NB4 (cell line): ENCODE data around the gene EBF3.

Experiments used
- DNase-seq: peaks from one replicate; pipeline ENCODE4 v3.0.0; 2010; ENCODE audit warnings: low read depth
- H3K4me3 ChIP-seq: one replicate; pipeline ENCODE4 v1.5.1; 2011; ENCODE audit warnings: mild to moderate bottlenecking, low read depth, low read length, moderate library complexity
- CTCF ChIP-seq: IDR thresholded peaks from one replicate; pipeline ENCODE4 v1.5.1; 2012; ENCODE audit warnings: low read depth, low read length
- MYC ChIP-seq: IDR thresholded peaks from 2 replicates; pipeline ENCODE4 v1.6.1; 2011; ENCODE audit warnings: low read depth, low read length
- POLR2A ChIP-seq: IDR thresholded peaks from 2 replicates; pipeline ENCODE4 v1.6.1; 2011; ENCODE audit warnings: mild to moderate bottlenecking; ENCODE audit not compliant: insufficient read length; ENCODE audit errors: extremely low read depth
- TF ChIP-seq, protein P1 (sequence below): IDR thresholded peaks from 2 replicates; pipeline ENCODE4 v1.6.1; 2011; ENCODE audit warnings: low read depth, low read length

The EBF3 gene

DNA sequence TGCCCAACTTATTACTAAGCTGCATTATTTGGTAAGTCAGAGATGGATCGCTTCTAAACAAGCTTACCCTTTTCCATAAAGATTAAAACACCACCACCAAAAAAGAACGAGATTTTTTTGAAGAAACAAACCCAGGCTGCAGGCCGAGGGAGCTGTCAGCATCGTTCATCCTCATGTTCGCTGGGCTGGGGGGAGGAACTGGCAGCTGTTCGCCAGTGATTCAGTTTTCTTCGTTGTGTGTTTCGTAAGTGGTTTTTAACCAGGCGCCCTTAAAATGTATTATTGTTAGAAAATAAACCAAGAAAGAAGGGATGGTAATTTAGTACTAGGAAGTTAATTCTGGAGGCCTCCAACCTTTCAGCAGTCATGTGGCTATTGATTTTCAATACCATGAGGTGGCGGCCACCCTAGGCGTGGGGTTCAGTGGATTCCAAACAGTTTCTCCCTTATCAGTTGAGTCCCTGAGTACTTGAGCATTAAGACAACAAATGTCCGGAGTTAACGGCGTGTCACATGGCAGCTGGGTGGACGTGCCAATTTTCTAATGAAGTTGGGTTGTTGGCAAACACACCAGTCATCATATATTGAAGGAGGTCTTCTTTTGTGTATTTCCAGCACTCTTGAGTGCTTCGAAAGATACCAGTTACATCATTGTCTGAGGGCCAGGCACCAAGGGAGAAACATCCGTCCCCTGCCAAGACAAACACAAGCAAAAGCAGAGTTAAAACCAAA is 173.2 kb downstream of the EBF3 start:
- TF ChIP-seq CTCF (no peak), POLR2A (no peak), MYC (no peak)
- TF ChIP-seq, protein P1, sequence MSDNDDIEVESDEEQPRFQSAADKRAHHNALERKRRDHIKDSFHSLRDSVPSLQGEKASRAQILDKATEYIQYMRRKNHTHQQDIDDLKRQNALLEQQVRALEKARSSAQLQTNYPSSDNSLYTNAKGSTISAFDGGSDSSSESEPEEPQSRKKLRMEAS: no peak
- DNase-seq: peak; percentile 79
- peak overlapping the region; percentile 26 for H3K4me3 ChIP-seq

DNA sequence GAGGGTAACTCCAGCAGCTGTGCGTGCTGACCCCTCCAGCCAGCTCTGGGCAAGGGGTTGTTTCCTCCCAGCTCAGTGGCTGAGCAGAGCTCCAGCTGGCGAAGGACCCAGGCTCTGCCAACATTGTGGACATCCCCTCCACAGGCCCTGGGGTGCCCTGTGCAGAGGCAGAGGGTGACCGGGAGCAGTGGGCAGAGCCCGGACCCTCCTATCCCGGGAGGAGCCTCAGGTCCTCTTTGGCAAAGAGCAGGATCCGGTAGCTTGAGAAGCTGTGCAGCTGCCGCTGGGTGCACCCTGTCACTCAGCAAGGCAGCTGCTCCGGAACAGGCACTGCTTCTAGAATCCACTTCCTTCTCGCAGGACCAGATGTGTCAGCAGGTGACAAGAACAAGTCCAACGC is 175.9 kb downstream of the EBF3 start:
- TF ChIP-seq CTCF: no peak

DNA sequence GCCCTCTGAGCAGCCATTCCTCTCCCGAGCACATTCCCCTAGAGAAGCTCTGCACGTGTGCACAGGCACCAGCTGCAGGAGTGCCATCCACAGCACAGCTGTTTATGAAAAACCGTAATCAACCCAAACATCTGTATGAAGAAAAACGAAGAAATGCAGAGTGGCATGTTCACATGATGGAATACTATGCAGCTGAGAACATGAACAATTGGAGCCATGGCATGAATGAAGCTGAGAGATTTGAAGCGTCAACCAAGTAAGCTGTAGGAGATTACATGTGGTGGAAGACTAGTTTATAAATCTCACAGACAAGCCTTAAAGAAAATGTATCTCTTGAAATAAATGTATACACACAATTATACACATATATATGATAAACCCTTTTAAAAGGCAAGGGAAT is 176.5 kb downstream of the EBF3 start:
- no peak for DNase-seq
- TF ChIP-seq, protein P1: no peak
- TF ChIP-seq POLR2A (no peak), MYC (no peak), CTCF (no peak)
- H3K4me3 ChIP-seq: no peak overlapping the region

More for the DNA sequence above, 175.9 kb downstream of the EBF3 start:
- no peak for DNase-seq
- H3K4me3 ChIP-seq: no peak overlapping the region

- no peak overlapping the region for H3K4me3 ChIP-seq
These were observed 177.9 kb downstream of the EBF3 start for GRCh38 chr10:129786216-129786615.

GRCh38 chr10:129785536-129785981 is 178.5 kb downstream of the EBF3 start:
- no peak overlapping the region for H3K4me3 ChIP-seq
- TF ChIP-seq, protein P1: peak; percentile 70
- TF ChIP-seq CTCF: no peak
- DNase-seq: peak; percentile 59

More at GRCh38 chr10:129786216-129786615, 177.9 kb downstream of the EBF3 start:
- DNase-seq: no peak
- TF ChIP-seq POLR2A (no peak), MYC (no peak), CTCF (no peak)
- TF ChIP-seq, protein P1: no peak
